ENCODE measurements around the gene SSH2.

Gene SSH2

GRCh38 chr17:29595943-29596774, 333.9 kb downstream of the SSH2 start:
- no peak for DNase-seq

- DNase-seq, result no peak
These were observed 334.7 kb downstream of the SSH2 start for GRCh38 chr17:29595107-29595942.

DNA sequence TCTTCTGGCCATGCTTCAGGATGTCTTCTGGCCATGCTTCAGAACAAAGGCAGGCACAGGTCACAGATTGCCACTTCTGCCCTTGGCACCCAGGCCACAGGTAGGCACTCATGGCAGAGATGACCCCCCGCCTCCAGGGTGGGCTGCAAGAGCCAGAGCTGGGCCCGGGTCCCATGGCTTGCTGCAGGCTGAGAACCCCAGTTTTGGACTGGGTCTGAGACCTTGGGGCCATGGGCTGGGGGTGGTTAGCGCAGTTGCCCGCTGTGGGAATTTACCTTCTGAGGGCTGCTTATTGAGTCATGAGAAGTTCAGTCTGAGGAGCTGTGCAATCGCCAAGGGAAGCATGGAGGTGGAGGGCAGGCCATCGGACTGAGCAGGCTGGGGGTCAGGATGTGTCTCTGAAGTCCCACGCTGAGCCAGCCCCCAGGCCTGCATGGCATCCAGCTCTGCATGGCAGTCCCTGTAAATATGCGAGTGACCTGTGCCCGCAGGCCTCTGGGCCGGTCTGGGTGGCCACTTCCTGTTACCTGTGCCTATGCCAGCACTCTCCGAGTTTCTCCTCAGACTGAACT, 335.4 kb downstream of the SSH2 start:
- DNase-seq, result no peak

- no peak for DNase-seq
These were observed 336.2 kb downstream of the SSH2 start for GRCh38 chr17:29593591-29594518.

DNA sequence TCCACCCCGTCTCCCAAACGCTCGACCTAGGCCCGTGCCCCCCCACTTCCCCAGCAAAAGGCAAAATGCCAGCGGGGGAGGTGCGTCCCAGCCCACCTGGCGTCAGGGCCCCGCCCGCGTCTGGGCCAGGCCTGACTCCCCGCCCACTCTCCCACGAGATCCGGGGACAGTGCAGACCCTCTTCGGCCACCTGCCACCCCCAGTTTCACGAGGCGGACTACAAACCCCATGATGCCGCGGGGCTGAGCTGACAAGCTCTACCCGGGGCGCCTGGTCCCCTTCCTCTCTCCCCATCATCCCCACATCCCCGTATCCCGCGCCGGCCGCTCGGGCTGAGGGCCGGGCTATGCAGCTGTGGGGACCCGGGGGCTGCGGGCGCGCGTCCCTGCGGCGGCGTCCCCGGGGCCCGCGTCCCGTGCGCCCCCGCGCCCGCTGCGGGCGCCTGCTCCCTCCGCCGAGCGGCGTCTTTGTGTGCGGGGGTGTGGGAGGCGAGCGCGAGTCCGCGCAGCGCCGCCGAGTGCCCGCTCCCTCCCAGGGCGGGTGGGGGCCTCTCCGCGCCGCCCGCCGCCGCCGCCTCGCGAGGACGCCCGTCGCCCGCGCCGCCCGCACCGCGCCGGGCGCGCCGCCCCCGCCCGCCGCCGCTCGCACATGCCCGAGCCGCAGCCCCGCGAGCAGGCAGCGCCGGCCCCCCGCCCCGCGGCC, 337.0 kb downstream of the SSH2 start, which contains the start of gene ANKRD13B:
TSS of gene ANKRD13B (plus strand) at position 283 of the 702 bp plus-strand sequence. CDS start 490 bp downstream, outside the sequence.
- no peak for DNase-seq

DNA sequence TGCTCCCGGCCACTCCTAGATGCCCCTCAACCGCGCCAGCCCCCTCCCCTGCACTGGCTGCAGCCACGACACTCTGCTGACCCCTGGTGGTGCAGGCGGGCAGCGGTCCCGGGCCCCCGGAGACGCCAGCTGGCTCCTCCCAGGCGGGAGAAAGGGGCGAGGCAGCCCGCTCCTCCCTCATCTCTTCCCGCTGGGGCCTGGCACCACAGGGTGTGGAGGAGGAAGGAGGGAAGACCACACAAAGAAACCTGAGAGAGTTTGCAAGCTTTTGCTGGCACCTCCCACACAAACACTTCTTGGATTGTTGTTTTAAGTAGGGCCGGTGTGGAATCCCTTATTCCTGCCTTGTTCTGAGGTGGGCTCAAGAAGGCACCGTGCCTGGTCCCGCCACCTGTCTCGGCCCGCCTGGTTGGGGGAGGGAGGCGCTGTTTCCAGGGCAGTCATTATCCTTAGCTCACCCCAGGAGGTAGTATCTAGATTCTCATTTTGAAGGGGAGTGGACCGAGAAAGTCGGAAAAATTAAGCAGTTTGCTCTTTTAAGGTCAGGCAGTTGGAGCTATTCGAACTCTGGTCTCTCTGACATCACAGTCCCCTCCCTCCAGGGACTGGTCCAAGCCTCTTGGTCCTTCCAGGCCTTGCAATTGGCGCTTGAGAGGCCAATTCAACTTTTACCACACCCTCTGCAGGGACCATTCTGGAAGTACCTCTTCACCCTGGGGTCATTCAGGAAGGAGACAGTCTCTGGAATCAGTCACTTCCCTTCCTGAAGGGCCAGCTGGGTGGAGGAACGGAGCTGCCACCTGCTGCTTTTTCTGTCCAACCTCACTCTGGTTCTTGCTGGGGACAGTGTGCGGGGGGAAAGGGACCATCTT, 338.1 kb downstream of the SSH2 start:
- DNase-seq, result peak; percentile 73

GRCh38 chr17:29591146-29591736, 338.8 kb downstream of the SSH2 start:
- no peak for DNase-seq

DNA sequence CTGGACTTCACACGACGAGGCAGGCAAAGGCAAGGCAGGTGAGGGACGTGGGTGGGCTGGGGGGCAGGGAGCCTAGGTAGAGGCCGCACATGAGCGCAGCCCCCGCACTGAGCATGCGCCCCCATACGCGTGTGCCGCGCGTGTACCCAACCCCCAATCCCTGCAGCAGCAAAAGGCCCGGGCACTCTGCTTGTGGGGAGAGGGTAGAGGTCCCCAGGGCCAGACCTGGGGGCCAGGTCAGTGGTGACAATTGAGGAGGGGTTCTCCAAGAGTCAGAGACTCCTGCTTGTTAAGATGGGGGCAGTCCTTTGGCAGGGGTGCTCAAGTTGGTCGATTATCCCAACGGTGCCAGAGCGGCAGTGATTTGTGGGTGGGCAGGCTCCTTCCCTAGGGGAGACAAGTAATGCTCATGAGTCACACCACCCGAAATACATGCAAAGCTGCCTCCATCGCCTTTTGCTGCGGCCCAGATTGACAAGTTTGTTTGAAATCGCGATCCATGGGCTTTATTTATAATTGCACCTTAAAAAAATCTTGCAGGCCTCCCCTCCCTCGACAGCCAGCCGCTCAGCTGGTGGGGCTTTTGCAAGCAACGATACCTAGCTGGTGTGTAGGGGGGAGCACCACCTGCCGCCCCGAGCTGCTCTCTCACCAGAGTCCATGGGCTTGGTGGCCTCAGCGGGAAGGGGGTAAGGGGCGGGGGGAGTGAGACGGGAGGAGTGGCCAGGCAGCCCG, 339.4 kb downstream of the SSH2 start:
- no peak for DNase-seq

GRCh38 chr17:29589524-29590410, 340.3 kb downstream of the SSH2 start, which contains the start of gene GIT1:
TSS of gene GIT1 (minus strand) at chr17:29589648. CDS start at chr17:29589378, 270 bp downstream.
- DNase-seq, result peak; percentile 84

- peak; percentile 47 for DNase-seq
These were observed 341.2 kb downstream of the SSH2 start for GRCh38 chr17:29588562-29589411.

- DNase-seq, result no peak
These were observed 341.9 kb downstream of the SSH2 start for GRCh38 chr17:29588017-29588561.

- no peak for DNase-seq
These were observed 342.4 kb downstream of the SSH2 start for GRCh38 chr17:29587591-29587990.

DNA sequence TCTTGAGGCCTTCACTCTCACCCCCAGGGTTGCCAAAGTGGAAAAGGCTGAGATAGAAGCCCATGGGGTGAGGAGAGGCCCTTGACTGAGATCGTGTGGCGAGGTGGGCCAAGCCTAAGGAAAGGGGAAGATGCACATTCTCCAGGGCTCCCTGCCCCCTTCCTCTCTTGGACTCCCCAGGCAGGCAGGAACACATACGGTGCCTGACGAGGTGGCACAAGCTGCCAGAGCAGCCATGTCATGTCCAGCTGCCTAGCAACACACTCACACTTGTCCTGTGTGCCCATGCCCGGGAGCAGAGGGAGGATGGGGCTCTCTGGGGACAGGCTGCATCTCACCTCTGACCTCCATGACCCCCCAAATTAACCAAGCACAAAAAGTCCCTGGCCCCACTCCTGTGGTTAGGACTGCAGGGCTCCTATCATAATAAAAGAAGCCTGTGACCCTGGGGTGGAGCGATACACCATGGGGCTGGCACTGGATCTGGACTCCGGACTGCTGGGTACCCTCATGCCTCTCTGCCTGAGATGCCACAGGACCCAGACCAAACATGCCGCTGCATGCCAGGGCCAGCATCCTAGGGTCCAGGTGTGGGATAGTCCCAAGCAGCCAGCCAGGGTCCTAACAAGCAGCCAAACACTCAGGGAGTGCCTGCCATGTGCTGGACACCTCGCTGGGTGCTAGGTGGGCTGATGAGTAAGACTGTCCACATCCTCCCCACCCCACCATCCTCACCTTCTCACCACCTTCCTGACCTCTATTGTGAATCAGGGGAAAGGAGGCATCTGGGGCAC, 343.2 kb downstream of the SSH2 start:
- no peak for DNase-seq

- peak; percentile 39 for DNase-seq
These were observed 344.8 kb downstream of the SSH2 start for GRCh38 chr17:29585080-29585751.

DNA sequence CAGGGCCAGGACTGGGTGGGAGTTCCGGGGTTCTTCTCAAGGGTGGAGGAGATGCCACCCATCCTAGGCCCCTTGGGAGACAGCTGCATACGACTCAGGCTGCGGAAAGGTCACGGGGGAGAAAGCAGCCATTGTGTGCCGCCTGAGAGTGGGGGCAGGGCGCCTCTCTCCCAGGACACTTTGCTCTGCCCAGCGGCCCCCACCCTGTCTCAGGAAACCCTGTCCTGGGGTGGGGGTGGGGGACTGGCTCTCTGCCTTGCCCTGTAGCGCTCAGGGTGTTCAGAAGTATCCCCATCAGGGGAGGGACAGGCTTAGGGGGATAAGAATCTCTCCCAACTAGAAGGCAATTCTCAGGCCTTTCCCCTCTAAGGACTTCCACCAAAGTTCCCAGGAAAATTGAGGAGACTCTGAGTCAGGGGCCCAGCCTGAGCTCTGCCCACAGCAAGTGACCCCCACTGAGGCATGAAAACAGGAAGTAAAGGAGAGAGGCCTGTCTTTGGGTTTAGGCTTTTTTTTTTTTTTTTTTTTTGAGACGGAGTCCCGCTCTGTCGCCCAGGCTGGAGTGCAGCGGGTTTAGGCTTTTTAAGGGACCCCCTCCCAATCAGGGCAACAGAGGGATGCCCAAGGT, 345.5 kb downstream of the SSH2 start:
- DNase-seq, result no peak

Measured in CD4-positive, alpha-beta T cell treated with Interferon gamma for 1 hour (primary cell).